SK-N-SH (cell line): ENCODE data around the gene OCA2. TPM values are rescaled to one million over a fixed set of nuclear protein-coding genes. Genes with fewer than 3 reads are reported as not detected.

Experiments
- CTCF ChIA-PET: fragments of 300-600, 350-600 bp; formaldehyde crosslinking; extraction: SDS; loops from one replicate; lab custom pipeline; 2021; lab: Yijun Ruan, JAX
- POLR2A ChIA-PET: fragments of 350-600 bp; sonication (Branson Sonifier 250); formaldehyde crosslinking; extraction: SDS; loops from one replicate; lab custom pipeline; 2020; ENCODE audit warnings: antibody characterized with exemption, inconsistent platforms; lab: Yijun Ruan, JAX
- DNase-seq: peaks from one replicate; pipeline ENCODE4 v3.0.0; 2012
- H2AFZ ChIP-seq: fragments of 200-600 bp; sonication (generic); 2 replicates; pipeline ENCODE4 v1.8.1; 2016; ENCODE audit warnings: antibody characterized with exemption, mild to moderate bottlenecking, low read depth
- H3F3A ChIP-seq: fragments of 200-600 bp; sonication (generic); replicated peaks from 2 replicates; pipeline ENCODE3; 2016; ENCODE audit warnings: antibody characterized with exemption, mild to moderate bottlenecking; ENCODE audit not compliant: insufficient read depth
- H3K27ac ChIP-seq, 2 experiments: fragments of 200-500 bp in 1 of 2; fragments of 200-600 bp in 1 of 2; sonication (Bioruptor generic) in 1 of 2; sonication (generic), shearing (Covaris generic) in 1 of 2; 2 replicates each; pipeline versions ENCODE4 v1.5.1 to v1.6.1; 2014 to 2016; ENCODE audit warnings: low read depth in 2 of 2, inconsistent platforms in 1 of 2, low read length in 1 of 2, mild to moderate bottlenecking in 1 of 2, mixed read lengths in 1 of 2
- H3K27me3 ChIP-seq: fragments of 200-600 bp; sonication (generic), shearing (Covaris generic); 2 replicates; pipeline ENCODE4 v1.6.1; 2016; ENCODE audit warnings: mixed run types; ENCODE audit not compliant: insufficient read depth
- H3K36me3 ChIP-seq, 2 experiments: fragments of 200-500 bp in 1 of 2; fragments of 200-600 bp in 1 of 2; sonication (Bioruptor generic) in 1 of 2; sonication (generic) in 1 of 2; replicated peaks in 1 of 2; 2 replicates each; pipeline versions ENCODE3 to v1.5.1; 2014 to 2016; ENCODE audit warnings: low read length in 1 of 2, mild to moderate bottlenecking in 1 of 2; ENCODE audit not compliant: insufficient read depth in 2 of 2, control insufficient read depth in 1 of 2
- H3K4me1 ChIP-seq, 2 experiments: fragments of 200-500 bp in 1 of 2; fragments of 200-600 bp in 1 of 2; sonication (Bioruptor generic) in 1 of 2; sonication (generic), shearing (Covaris generic) in 1 of 2; 2 replicates each; pipeline versions ENCODE4 v1.5.1 to v1.6.1; 2014 to 2016; ENCODE audit warnings: low read depth in 1 of 2, low read length in 1 of 2, mixed run types in 1 of 2; ENCODE audit not compliant: insufficient read depth in 2 of 2, control insufficient read depth in 1 of 2
- H3K4me2 ChIP-seq: fragments of 200-600 bp; sonication (generic), shearing (Covaris generic); 2 replicates; pipeline ENCODE4 v1.6.1; 2017; ENCODE audit warnings: mixed run types
- H3K4me3 ChIP-seq, 2 experiments: fragments of 200-500 bp in 1 of 2; fragments of 200-600 bp in 1 of 2; sonication (Bioruptor generic) in 1 of 2; sonication (generic), shearing (Covaris generic) in 1 of 2; 2 replicates each; pipeline versions ENCODE4 v1.5.1 to v1.8.1; 2014 to 2016; ENCODE audit warnings: low read depth in 2 of 2, inconsistent platforms in 1 of 2, low read length in 1 of 2, mild to moderate bottlenecking in 1 of 2, mixed read lengths in 1 of 2, moderate library complexity in 1 of 2
- H3K79me2 ChIP-seq: fragments of 200-600 bp; sonication (generic); 2 replicates; pipeline ENCODE4 v1.8.1; 2017; ENCODE audit warnings: mild to moderate bottlenecking; ENCODE audit not compliant: insufficient read depth
- H3K9ac ChIP-seq: fragments of 200-600 bp; sonication (generic); 2 replicates; pipeline ENCODE4 v1.6.1; 2017; ENCODE audit warnings: mixed run types
- H3K9me2 ChIP-seq: fragments of 200-600 bp; sonication (generic); 2 replicates; pipeline ENCODE4 v1.6.1; 2017; ENCODE audit warnings: mixed run types
- H3K9me3 ChIP-seq: fragments of 200-600 bp; sonication (generic); 2 replicates; pipeline ENCODE4 v1.6.1; 2017; ENCODE audit warnings: mixed run types, mild to moderate bottlenecking, moderate library complexity
- H4K20me1 ChIP-seq: fragments of 200-600 bp; sonication (generic); 2 replicates; pipeline ENCODE4 v1.6.1; 2017; ENCODE audit warnings: mild to moderate bottlenecking, mixed run types; ENCODE audit not compliant: insufficient read depth
- CHD2 ChIP-seq: fragments of 150-350 bp; IDR thresholded peaks from 2 replicates; pipeline ENCODE4 v1.6.1; 2018; ENCODE audit warnings: low read length; ENCODE audit not compliant: partially characterized antibody
- ELF1 ChIP-seq: IDR thresholded peaks from 2 replicates; pipeline ENCODE4 v1.4.0; 2012
- EZH2phosphoT487 ChIP-seq: fragments of 200-600 bp; sonication (generic); IDR thresholded peaks from 2 replicates; pipeline ENCODE4 v1.6.1; 2017; ENCODE audit warnings: low read depth, mixed run types, mild to moderate bottlenecking, antibody characterized with exemption, moderate library complexity, borderline replicate concordance
- FOXJ3 ChIP-seq: sonication (generic); formaldehyde crosslinking; IDR thresholded peaks from 2 replicates; pipeline ENCODE4 v1.5.1; 2020; ENCODE audit warnings: mild to moderate bottlenecking, missing genetic modification reagents
- FOXM1 ChIP-seq: IDR thresholded peaks from 2 replicates; pipeline ENCODE4 v1.4.0; 2012; ENCODE audit warnings: low read depth, mild to moderate bottlenecking
- GATA2 ChIP-seq: sonication (generic); formaldehyde crosslinking; IDR thresholded peaks from 2 replicates; pipeline ENCODE4 v1.5.0; 2020; ENCODE audit warnings: mild to moderate bottlenecking, missing genetic modification reagents
- POLR2AphosphoS5 ChIP-seq: IDR thresholded peaks from 2 replicates; pipeline ENCODE4 v1.6.1; 2012; ENCODE audit warnings: low read depth, low read length
- RAD21 ChIP-seq: IDR thresholded peaks from 2 replicates; pipeline ENCODE4 v1.6.1; 2012; ENCODE audit warnings: mild to moderate bottlenecking, low read length
- RCOR1 ChIP-seq: fragments of 150-350 bp; IDR thresholded peaks from 2 replicates; pipeline ENCODE4 v1.6.1; 2017; ENCODE audit warnings: antibody characterized with exemption, low read length
- RFX5 ChIP-seq: IDR thresholded peaks from 2 replicates; pipeline ENCODE4 v1.6.1; 2012; ENCODE audit warnings: mild to moderate bottlenecking, improper control_type of control experiment, low read length
- RXRA ChIP-seq: IDR thresholded peaks from 2 replicates; pipeline ENCODE4 v1.4.0; 2012; ENCODE audit warnings: low read depth, mild to moderate bottlenecking, borderline replicate concordance
- SIN3A ChIP-seq: IDR thresholded peaks from 2 replicates; pipeline ENCODE4 v1.6.1; 2012; ENCODE audit warnings: low read depth, mild to moderate bottlenecking, low read length, moderate library complexity, borderline replicate concordance
- TEAD4 ChIP-seq: IDR thresholded peaks from 2 replicates; pipeline ENCODE4 v1.4.0; 2012; ENCODE audit warnings: mild to moderate bottlenecking, borderline replicate concordance; ENCODE audit not compliant: insufficient read depth
- WGBS: methylation state at CpG from one replicate; pipeline ENCODE4 v1.1.6; 2017; ENCODE audit warnings: low lambda C conversion rate; 5-methylcytosine and 5-hydroxymethylcytosine counted together
- polyA plus RNA-seq, 3 experiments: library from polyadenylated mRNA; depleted of rRNA; stranded (reverse); fragments of >200 nt; gene quantifications; 2 replicates each; pipeline ENCODE4 v1.2.3, GENCODE V29; 2012
- TF ChIP-seq, protein P1 (sequence below): fragments of 200-600 bp; sonication (generic); IDR thresholded peaks from 2 replicates; pipeline ENCODE4 v1.6.1; 2017; ENCODE audit warnings: antibody characterized with exemption, mild to moderate bottlenecking, moderate library complexity
- TF ChIP-seq, protein P2 (sequence below): IDR thresholded peaks from 2 replicates; pipeline ENCODE4 v1.4.0; 2012; ENCODE audit warnings: low read depth, borderline replicate concordance
- TF ChIP-seq, protein P3 (sequence below): IDR thresholded peaks from 2 replicates; pipeline ENCODE4 v1.4.0; 2012; ENCODE audit warnings: low read depth, borderline replicate concordance

The OCA2 gene
- polyA plus RNA-seq, 1 of the 3 experiments (the other 2 are of a cell fraction) = 0.16 TPM

DNA sequence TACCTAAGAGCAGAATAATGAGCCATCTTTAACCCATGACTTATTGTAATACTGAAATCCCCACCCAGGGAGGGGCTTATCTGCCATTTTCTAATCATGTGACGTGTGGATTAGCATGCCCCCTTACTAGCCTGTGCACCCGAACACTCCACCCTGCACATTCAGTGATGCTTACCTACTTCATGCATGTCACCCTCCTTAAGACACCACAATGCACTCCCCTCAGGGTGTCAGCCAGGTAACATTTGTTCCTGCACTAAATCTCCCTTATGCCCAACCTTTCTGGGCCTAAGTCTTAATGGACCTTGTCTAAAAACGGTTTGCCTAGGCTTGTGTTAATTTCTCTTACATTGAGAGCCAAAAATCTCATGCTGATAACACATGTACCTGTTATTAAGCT, 336.6 kb downstream of the OCA2 start:
- Histone ChIP-seq H3K4me3 (no peak overlapping the region), H3K79me2 (no peaks in the 10 kb centered on the region), H3K4me1 (peaks cover 0 to 3% of the 10 kb centered on the region in 2 experiments; a peak in 1 of 4 replicates), H3K9me2 (no peaks in the 10 kb centered on the region), H3K36me3 (no peaks in the 10 kb centered on the region), H3F3A (no peaks in the 10 kb centered on the region), H3K9ac (no peak overlapping the region), H4K20me1 (no peaks in the 10 kb centered on the region), H3K4me2 (no peak overlapping the region), H3K27me3 (no peaks in the 10 kb centered on the region), H3K27ac (no peak overlapping the region), H3K9me3 (no peaks in the 10 kb centered on the region; the same call in 1 of the 2 replicates), H2AFZ (no peak overlapping the region)
- TF ChIP-seq, protein P1, sequence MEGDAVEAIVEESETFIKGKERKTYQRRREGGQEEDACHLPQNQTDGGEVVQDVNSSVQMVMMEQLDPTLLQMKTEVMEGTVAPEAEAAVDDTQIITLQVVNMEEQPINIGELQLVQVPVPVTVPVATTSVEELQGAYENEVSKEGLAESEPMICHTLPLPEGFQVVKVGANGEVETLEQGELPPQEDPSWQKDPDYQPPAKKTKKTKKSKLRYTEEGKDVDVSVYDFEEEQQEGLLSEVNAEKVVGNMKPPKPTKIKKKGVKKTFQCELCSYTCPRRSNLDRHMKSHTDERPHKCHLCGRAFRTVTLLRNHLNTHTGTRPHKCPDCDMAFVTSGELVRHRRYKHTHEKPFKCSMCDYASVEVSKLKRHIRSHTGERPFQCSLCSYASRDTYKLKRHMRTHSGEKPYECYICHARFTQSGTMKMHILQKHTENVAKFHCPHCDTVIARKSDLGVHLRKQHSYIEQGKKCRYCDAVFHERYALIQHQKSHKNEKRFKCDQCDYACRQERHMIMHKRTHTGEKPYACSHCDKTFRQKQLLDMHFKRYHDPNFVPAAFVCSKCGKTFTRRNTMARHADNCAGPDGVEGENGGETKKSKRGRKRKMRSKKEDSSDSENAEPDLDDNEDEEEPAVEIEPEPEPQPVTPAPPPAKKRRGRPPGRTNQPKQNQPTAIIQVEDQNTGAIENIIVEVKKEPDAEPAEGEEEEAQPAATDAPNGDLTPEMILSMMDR = no peak
- TF ChIP-seq, protein P2, sequence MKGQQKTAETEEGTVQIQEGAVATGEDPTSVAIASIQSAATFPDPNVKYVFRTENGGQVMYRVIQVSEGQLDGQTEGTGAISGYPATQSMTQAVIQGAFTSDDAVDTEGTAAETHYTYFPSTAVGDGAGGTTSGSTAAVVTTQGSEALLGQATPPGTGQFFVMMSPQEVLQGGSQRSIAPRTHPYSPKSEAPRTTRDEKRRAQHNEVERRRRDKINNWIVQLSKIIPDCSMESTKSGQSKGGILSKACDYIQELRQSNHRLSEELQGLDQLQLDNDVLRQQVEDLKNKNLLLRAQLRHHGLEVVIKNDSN = no peak
- TF ChIP-seq RXRA (no peak), SIN3A (no peak), POLR2AphosphoS5 (no peak), RAD21 (no peak), RFX5 (no peak), FOXJ3 (CRISPR knock-in tag) (no peak), CHD2 (no peak), RCOR1 (no peak), EZH2phosphoT487 (no peak), FOXM1 (no peak), TEAD4 (no peak), ELF1 (no peak), GATA2 (CRISPR knock-in tag) (no peak)
- TF ChIP-seq, protein P3, sequence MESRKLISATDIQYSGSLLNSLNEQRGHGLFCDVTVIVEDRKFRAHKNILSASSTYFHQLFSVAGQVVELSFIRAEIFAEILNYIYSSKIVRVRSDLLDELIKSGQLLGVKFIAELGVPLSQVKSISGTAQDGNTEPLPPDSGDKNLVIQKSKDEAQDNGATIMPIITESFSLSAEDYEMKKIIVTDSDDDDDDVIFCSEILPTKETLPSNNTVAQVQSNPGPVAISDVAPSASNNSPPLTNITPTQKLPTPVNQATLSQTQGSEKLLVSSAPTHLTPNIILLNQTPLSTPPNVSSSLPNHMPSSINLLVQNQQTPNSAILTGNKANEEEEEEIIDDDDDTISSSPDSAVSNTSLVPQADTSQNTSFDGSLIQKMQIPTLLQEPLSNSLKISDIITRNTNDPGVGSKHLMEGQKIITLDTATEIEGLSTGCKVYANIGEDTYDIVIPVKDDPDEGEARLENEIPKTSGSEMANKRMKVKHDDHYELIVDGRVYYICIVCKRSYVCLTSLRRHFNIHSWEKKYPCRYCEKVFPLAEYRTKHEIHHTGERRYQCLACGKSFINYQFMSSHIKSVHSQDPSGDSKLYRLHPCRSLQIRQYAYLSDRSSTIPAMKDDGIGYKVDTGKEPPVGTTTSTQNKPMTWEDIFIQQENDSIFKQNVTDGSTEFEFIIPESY = no peak
- ChIA-PET POLR2A (no interaction called here), CTCF (no interaction called here)
- DNase-seq = no peak
- WGBS = 18% methylated on average over 3 of the region's 3 CpGs
